HCT116 (cell line): ENCODE data around the gene ABCF3. TPM values are rescaled to one million over a fixed set of nuclear protein-coding genes. Genes with fewer than 3 reads are reported as not detected.

ENCODE experiments used
- ATAC-seq: fragments of 200-7000 bp; cut with Tn5 transposase; 2 replicates; pipeline ENCODE4 v1.9.1; 2020; ENCODE audit warnings: mild to moderate bottlenecking, moderate library complexity
- BruUV-seq: library from RNA; stranded (reverse); fragments of 400-500 nt; replicated peaks from 2 replicates; lab custom pipeline; 2021; lab: Mats Ljungman, UMichigan
- CTCF ChIA-PET: fragments of 300-600 bp; sonication (Branson Sonifier 250); formaldehyde crosslinking; loops from one replicate; lab custom pipeline; 2021; ENCODE audit warnings: antibody characterized with exemption; lab: Charles Lee
- POLR2A ChIA-PET: fragments of 300-600, 350-600 bp; sonication (Branson Sonifier 250); formaldehyde crosslinking; loops from one replicate; lab custom pipeline; 2021; ENCODE audit warnings: antibody characterized with exemption; lab: Charles Lee
- RAD21 ChIA-PET, 2 experiments: fragments of 300-600 bp; sonication (Branson Sonifier 250); formaldehyde crosslinking; loops; one replicate each; lab custom pipeline; 2023; ENCODE audit warnings: low total read pairs in 2 of 2; ENCODE audit not compliant: uncharacterized antibody in 2 of 2, unreplicated experiment in 2 of 2, low non-redundant PET in 1 of 2; lab: Charles Lee
- DNase-seq: peaks from one replicate; pipeline ENCODE4 v3.0.0-alpha.2; 2010; ENCODE audit warnings: low read depth, low spot score
- H2AFZ ChIP-seq: fragments of 200-600 bp; shearing (Covaris generic), sonication (generic); 2 replicates; pipeline ENCODE4 v1.6.1; 2017; ENCODE audit warnings: low read depth, mixed run types, mixed read lengths, antibody characterized with exemption, low read length; ENCODE audit not compliant: poor library complexity, severe bottlenecking
- H3K27ac ChIP-seq: 2 replicates; pipeline ENCODE4 v1.5.1; 2012; ENCODE audit warnings: low read depth, low read length
- H3K27me3 ChIP-seq: fragments of 200-600 bp; sonication (generic); 2 replicates; pipeline ENCODE4 v1.6.1; 2016; ENCODE audit warnings: mixed run types, low read length, mixed read lengths; ENCODE audit not compliant: insufficient read depth
- H3K36me3 ChIP-seq, 2 experiments: fragments of 200-500 bp in 1 of 2; fragments of 200-600 bp in 1 of 2; sonication (Bioruptor generic) in 1 of 2; sonication (generic) in 1 of 2; 2 replicates each; pipeline versions ENCODE4 v1.5.1 to v1.6.1; 2014 to 2016; ENCODE audit warnings: low read length in 2 of 2, inconsistent platforms in 1 of 2, mixed read lengths in 1 of 2, mixed run types in 1 of 2; ENCODE audit not compliant: insufficient read depth in 2 of 2, control insufficient read depth in 1 of 2
- H3K4me1 ChIP-seq, 2 experiments: fragments of 200-600 bp in 1 of 2; sonication (generic) in 1 of 2; 2 replicates each; pipeline versions ENCODE4 v1.5.1 to v1.6.1; 2012 to 2017; ENCODE audit warnings: low read length in 2 of 2, inconsistent platforms in 1 of 2, mild to moderate bottlenecking in 1 of 2, mixed read lengths in 1 of 2, mixed run types in 1 of 2, moderate library complexity in 1 of 2; ENCODE audit not compliant: insufficient read depth in 2 of 2, control insufficient read depth in 1 of 2
- H3K4me2 ChIP-seq: fragments of 200-600 bp; sonication (generic); 2 replicates; pipeline ENCODE4 v1.6.1; 2017; ENCODE audit warnings: mixed run types, low read length, mixed read lengths
- H3K4me3 ChIP-seq, 2 experiments: fragments of 200-600 bp in 1 of 2; sonication (generic) in 1 of 2; replicated peaks in 1 of 2; 2 replicates each; pipeline ENCODE4 v1.5.1; 2011 to 2016; ENCODE audit warnings: low read length in 2 of 2, control low read depth in 1 of 2, low read depth in 1 of 2, mild to moderate bottlenecking in 1 of 2, mixed read lengths in 1 of 2, mixed run types in 1 of 2
- H3K79me2 ChIP-seq: fragments of 200-600 bp; sonication (generic); 2 replicates; pipeline ENCODE4 v1.6.1; 2017; ENCODE audit warnings: mild to moderate bottlenecking, mixed run types, low read length, moderate library complexity, mixed read lengths; ENCODE audit not compliant: insufficient read depth
- H3K9ac ChIP-seq: fragments of 200-600 bp; sonication (generic); 2 replicates; pipeline ENCODE4 v1.6.1; 2016; ENCODE audit warnings: low read length, mixed read lengths
- H3K9me2 ChIP-seq: fragments of 200-600 bp; sonication (generic), shearing (Covaris generic); 2 replicates; pipeline ENCODE4 v1.6.1; 2017; ENCODE audit warnings: mixed run types, mild to moderate bottlenecking, moderate library complexity; ENCODE audit not compliant: insufficient read depth
- H3K9me3 ChIP-seq, 2 experiments: fragments of 200-500 bp in 1 of 2; fragments of 200-600 bp in 1 of 2; sonication (Bioruptor generic) in 1 of 2; sonication (generic) in 1 of 2; 2 replicates each; pipeline ENCODE4 v1.6.1; 2014 to 2017; ENCODE audit warnings: low read length in 2 of 2, mixed read lengths in 2 of 2, inconsistent platforms in 1 of 2, low read depth in 1 of 2, mild to moderate bottlenecking in 1 of 2, mixed run types in 1 of 2, moderate library complexity in 1 of 2; ENCODE audit not compliant: control insufficient read depth in 1 of 2, insufficient read depth in 1 of 2
- H4K20me1 ChIP-seq: fragments of 200-600 bp; sonication (generic), shearing (Covaris generic); 2 replicates; pipeline ENCODE4 v1.6.1; 2017; ENCODE audit warnings: mixed run types, mild to moderate bottlenecking, moderate library complexity; ENCODE audit not compliant: insufficient read depth
- ATF3 ChIP-seq: IDR thresholded peaks from 2 replicates; pipeline ENCODE4 v1.6.1; 2012
- CEBPB ChIP-seq: IDR thresholded peaks from 2 replicates; pipeline ENCODE4 v1.6.1; 2012; ENCODE audit warnings: low read depth
- ELF1 ChIP-seq: IDR thresholded peaks from 2 replicates; pipeline ENCODE4 v1.6.1; 2012; ENCODE audit warnings: low read depth, borderline replicate concordance
- EZH2phosphoT487 ChIP-seq: fragments of 200-600 bp; IDR thresholded peaks from 2 replicates; pipeline ENCODE4 v1.6.1; 2018; ENCODE audit warnings: antibody characterized with exemption, borderline replicate concordance
- JUND ChIP-seq: IDR thresholded peaks from 2 replicates; pipeline ENCODE4 v1.6.1; 2012
- MAX ChIP-seq: IDR thresholded peaks from 2 replicates; pipeline ENCODE4 v1.6.1; 2012
- REST ChIP-seq: IDR thresholded peaks from 2 replicates; pipeline ENCODE4 v1.6.1; 2012; ENCODE audit warnings: low read depth
- SP1 ChIP-seq: IDR thresholded peaks from 2 replicates; pipeline ENCODE4 v1.6.1; 2012; ENCODE audit warnings: low read depth
- SRF ChIP-seq: IDR thresholded peaks from 2 replicates; pipeline ENCODE4 v1.6.1; 2012; ENCODE audit warnings: low read depth
- YY1 ChIP-seq: IDR thresholded peaks from 2 replicates; pipeline ENCODE4 v1.6.1; 2011; ENCODE audit warnings: low read length, low read depth, moderate library complexity, mild to moderate bottlenecking; ENCODE audit not compliant: insufficient replicate concordance; ENCODE audit errors: extremely low read depth
- intact Hi-C: fragments of 100-400 bp; cut with micrococcal nuclease; formaldehyde crosslinking; loops from 2 replicates; pipeline ENCODE4 v1.10.0; 2022
- total RNA-seq: library from RNA; stranded (reverse); gene quantifications from one replicate; pipeline ENCODE4 v1.2.1, GENCODE V29; 2021; ENCODE audit not compliant: unreplicated experiment
- TF ChIP-seq, protein P1 (sequence below): IDR thresholded peaks from 2 replicates; pipeline ENCODE4 v1.6.1; 2011; ENCODE audit warnings: mild to moderate bottlenecking, low read length, moderate library complexity; ENCODE audit not compliant: insufficient replicate concordance; ENCODE audit errors: extremely low read depth
- TF ChIP-seq, protein P2 (sequence below), 3 experiments: fragments of 200-600 bp in 1 of 3; sonication (generic) in 1 of 3; IDR thresholded peaks in 2 of 3; conservative IDR thresholded peaks in 1 of 3; 2 replicates each; pipeline ENCODE4 v1.5.1; 2012 to 2017; ENCODE audit warnings: low read depth in 2 of 3, low read length in 2 of 3, antibody characterized with exemption in 1 of 3, borderline replicate concordance in 1 of 3, control low read depth in 1 of 3, mild to moderate bottlenecking in 1 of 3, mixed read lengths in 1 of 3, mixed run types in 1 of 3, moderate library complexity in 1 of 3; ENCODE audit not compliant: insufficient read depth in 1 of 3

The ABCF3 gene
- total RNA-seq, 1 experiment from 2014 or later, result 74.6 TPM

DNA sequence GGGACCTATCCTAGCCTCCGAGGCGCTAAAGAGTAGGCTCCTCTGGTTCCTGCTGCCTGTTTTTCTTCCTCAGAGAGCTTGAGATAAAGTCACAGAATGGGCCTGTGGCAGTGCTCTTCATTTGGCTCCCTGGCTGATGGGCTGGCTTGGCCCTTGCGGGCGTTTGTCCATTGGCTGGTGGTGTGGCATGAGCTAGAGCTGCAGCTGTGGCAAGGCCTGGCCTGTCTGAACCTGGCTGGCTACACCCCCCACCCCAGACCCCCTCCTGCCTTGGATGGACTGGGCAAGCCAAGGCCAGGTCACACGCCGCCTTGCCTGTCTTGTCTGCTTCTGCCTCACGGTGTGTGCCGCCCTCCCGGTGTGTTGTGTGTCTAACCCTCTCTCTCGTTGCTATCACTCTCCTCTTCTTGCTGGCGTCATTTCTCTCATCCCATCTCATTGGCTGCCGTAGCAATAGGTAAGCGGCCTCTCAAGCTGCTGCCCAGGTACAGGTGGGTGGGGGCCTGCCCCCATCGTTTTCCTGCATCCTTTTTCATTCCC is 8.2 kb upstream of the ABCF3 start:
- peak overlapping the region; percentile 89 for H3K4me2 ChIP-seq
- CTCF ChIA-PET, result no interaction called here
- RAD21 ChIA-PET, result no interaction called here

More for the DNA sequence above, 8.2 kb upstream of the ABCF3 start:
- TF ChIP-seq REST, result no peak
- TF ChIP-seq, protein P1, sequence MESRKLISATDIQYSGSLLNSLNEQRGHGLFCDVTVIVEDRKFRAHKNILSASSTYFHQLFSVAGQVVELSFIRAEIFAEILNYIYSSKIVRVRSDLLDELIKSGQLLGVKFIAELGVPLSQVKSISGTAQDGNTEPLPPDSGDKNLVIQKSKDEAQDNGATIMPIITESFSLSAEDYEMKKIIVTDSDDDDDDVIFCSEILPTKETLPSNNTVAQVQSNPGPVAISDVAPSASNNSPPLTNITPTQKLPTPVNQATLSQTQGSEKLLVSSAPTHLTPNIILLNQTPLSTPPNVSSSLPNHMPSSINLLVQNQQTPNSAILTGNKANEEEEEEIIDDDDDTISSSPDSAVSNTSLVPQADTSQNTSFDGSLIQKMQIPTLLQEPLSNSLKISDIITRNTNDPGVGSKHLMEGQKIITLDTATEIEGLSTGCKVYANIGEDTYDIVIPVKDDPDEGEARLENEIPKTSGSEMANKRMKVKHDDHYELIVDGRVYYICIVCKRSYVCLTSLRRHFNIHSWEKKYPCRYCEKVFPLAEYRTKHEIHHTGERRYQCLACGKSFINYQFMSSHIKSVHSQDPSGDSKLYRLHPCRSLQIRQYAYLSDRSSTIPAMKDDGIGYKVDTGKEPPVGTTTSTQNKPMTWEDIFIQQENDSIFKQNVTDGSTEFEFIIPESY, result no peak
- TF ChIP-seq ELF1, result no peak
- TF ChIP-seq ATF3, result no peak
- TF ChIP-seq CEBPB, result no peak
- no peak for TF ChIP-seq YY1
- TF ChIP-seq, protein P2, sequence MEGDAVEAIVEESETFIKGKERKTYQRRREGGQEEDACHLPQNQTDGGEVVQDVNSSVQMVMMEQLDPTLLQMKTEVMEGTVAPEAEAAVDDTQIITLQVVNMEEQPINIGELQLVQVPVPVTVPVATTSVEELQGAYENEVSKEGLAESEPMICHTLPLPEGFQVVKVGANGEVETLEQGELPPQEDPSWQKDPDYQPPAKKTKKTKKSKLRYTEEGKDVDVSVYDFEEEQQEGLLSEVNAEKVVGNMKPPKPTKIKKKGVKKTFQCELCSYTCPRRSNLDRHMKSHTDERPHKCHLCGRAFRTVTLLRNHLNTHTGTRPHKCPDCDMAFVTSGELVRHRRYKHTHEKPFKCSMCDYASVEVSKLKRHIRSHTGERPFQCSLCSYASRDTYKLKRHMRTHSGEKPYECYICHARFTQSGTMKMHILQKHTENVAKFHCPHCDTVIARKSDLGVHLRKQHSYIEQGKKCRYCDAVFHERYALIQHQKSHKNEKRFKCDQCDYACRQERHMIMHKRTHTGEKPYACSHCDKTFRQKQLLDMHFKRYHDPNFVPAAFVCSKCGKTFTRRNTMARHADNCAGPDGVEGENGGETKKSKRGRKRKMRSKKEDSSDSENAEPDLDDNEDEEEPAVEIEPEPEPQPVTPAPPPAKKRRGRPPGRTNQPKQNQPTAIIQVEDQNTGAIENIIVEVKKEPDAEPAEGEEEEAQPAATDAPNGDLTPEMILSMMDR (IDR thresholded peaks at IDR 0.05 in 2 of 3, conservative IDR thresholded peaks at IDR 0.05 in 1 of 3; ENCODE audit: borderline replicate concordance in 1 of 3, insufficient read depth in 1 of 3, low read depth in 2 of 3, low read length in 2 of 3), result no peak
- no peak for TF ChIP-seq SRF
- no peak for TF ChIP-seq JUND
- no peak for TF ChIP-seq MAX
- TF ChIP-seq EZH2phosphoT487, result no peak
- no peak for TF ChIP-seq SP1
- TF ChIP-seq, all 23 proteins: peak for 0
- intact Hi-C loops, result loop anchor here (2.0 kb wide), 1 partner anchor 71 kb away; the partner anchor contains the start of genes ALG3 and EEF1AKMT4
- Histone ChIP-seq H3K9ac (no peak overlapping the region), H3K4me3 (no peak overlapping the region), H3K27ac (peak overlapping the region; percentile 92), H2AFZ (no peak overlapping the region), H3K9me3 (no peaks in the 10 kb centered on the region), H3K79me2 (peaks cover 51% of the 10 kb centered on the region), H3K36me3 (peaks cover 43 to 57% of the 10 kb centered on the region in 2 experiments), H4K20me1 (no peaks in the 10 kb centered on the region), H3K4me1 (peaks cover 10 to 30% of the 10 kb centered on the region in 2 experiments), H3K9me2 (no peaks in the 10 kb centered on the region), H3K27me3 (no peaks in the 10 kb centered on the region)
- no TSS peak for BruUV-seq
- no peak for DNase-seq
- POLR2A ChIA-PET, result no interaction called here
- ATAC-seq, result no peak
